NCI-H748 treated with DMSO at 0.1 percent for 48 hours (cell line): ENCODE measurements around the gene DLL4.
"Not testable (repeated sequence)": the region's sequence is repeated elsewhere in the genome, so short reads cannot be mapped to it uniquely, and the experiment has no call there.

Experiments
- DNase-seq: peaks from one replicate; lab custom pipeline; 2025; lab: John Stamatoyannopoulos, UW

The DLL4 gene

GRCh38 chr15:40941528-40942336, 12.6 kb downstream of the DLL4 start:
- DNase-seq: peak; percentile 46

GRCh38 chr15:40942337-40942854, 13.3 kb downstream of the DLL4 start:
- DNase-seq: no peak

- DNase-seq: no peak
Measured at GRCh38 chr15:40942878-40943277, 13.7 kb downstream of the DLL4 start.

- DNase-seq: no peak
Measured at GRCh38 chr15:40943764-40944365, 14.7 kb downstream of the DLL4 start.

GRCh38 chr15:40944510-40945296, 15.6 kb downstream of the DLL4 start:
- peak; percentile 30 for DNase-seq

- no peak for DNase-seq
Measured at GRCh38 chr15:40948706-40949473, 19.8 kb downstream of the DLL4 start.

- DNase-seq: no peak
Measured at GRCh38 chr15:40949756-40950207, 20.6 kb downstream of the DLL4 start.

GRCh38 chr15:40951764-40952163, 22.6 kb downstream of the DLL4 start:
- no peak for DNase-seq

- no peak for DNase-seq
Measured at GRCh38 chr15:40952301-40952900, 23.3 kb downstream of the DLL4 start.

GRCh38 chr15:40952901-40953712, 24.0 kb downstream of the DLL4 start, which contains the start of gene CHAC1:
Gene CHAC1 (plus strand): TSS chr15:40953471. CDS start chr15:40953584, 113 bp downstream.
- peak; percentile 80 for DNase-seq

GRCh38 chr15:40953713-40954074, 24.6 kb downstream of the DLL4 start:
- DNase-seq: no peak

GRCh38 chr15:40954158-40954848, 25.2 kb downstream of the DLL4 start:
- DNase-seq: not testable (repeated sequence)

- no peak for DNase-seq
Measured at GRCh38 chr15:40955141-40955903, 26.2 kb downstream of the DLL4 start.

- DNase-seq: no peak
Measured at GRCh38 chr15:40955930-40956540, 26.9 kb downstream of the DLL4 start.

GRCh38 chr15:40956541-40956982, 27.4 kb downstream of the DLL4 start:
- no peak for DNase-seq

GRCh38 chr15:40957041-40957555, 28.0 kb downstream of the DLL4 start:
- DNase-seq: no peak

GRCh38 chr15:40957581-40958051, 28.5 kb downstream of the DLL4 start:
- DNase-seq: no peak

- no peak for DNase-seq
Measured at GRCh38 chr15:40958146-40958545, 29.0 kb downstream of the DLL4 start.
